PC-9 (cell line): ENCODE results near the gene METTL22. TPM values are rescaled to one million over a fixed set of nuclear protein-coding genes. Genes with fewer than 3 reads are reported as not detected.

Experiments used
- BruUV-seq: library from RNA; stranded (reverse); fragments of 400-500 nt; replicated peaks from 2 replicates; lab custom pipeline; 2021; lab: Mats Ljungman, UMichigan
- CTCF ChIA-PET: fragments of 300-600 bp; sonication (Branson Sonifier 250); formaldehyde crosslinking; loops from one replicate; lab custom pipeline; 2022; ENCODE audit warnings: antibody characterized with exemption; lab: Charles Lee
- POLR2A ChIA-PET: fragments of 300-600 bp; sonication (Branson Sonifier 250); formaldehyde crosslinking; loops from one replicate; lab custom pipeline; 2022; ENCODE audit warnings: antibody characterized with exemption; ENCODE audit not compliant: unreplicated experiment; lab: Charles Lee
- DNase-seq, 2 experiments: peaks; one replicate each; pipeline versions ENCODE4 v3.0.0 to v3.0.0-alpha.2; 2015 to 2022; ENCODE audit warnings: mixed read lengths in 1 of 2
- H2AFZ ChIP-seq: fragments of 200-600 bp; sonication (generic); 2 replicates; pipeline ENCODE4 v1.8.1; 2017; ENCODE audit warnings: antibody characterized with exemption
- H3F3A ChIP-seq: fragments of 200-600 bp; sonication (generic); 2 replicates; pipeline ENCODE4 v1.8.1; 2017; ENCODE audit warnings: antibody characterized with exemption, mild to moderate bottlenecking, low read depth; ENCODE audit not compliant: insufficient read depth
- H3K27ac ChIP-seq: fragments of 200-600 bp; sonication (generic); 2 replicates; pipeline ENCODE4 v1.6.1; 2016; ENCODE audit warnings: mixed run types
- H3K27me3 ChIP-seq: fragments of 200-600 bp; sonication (generic); 2 replicates; pipeline ENCODE4 v1.6.1; 2016; ENCODE audit warnings: low read depth, mixed run types; ENCODE audit not compliant: insufficient read depth
- H3K36me3 ChIP-seq: fragments of 200-600 bp; sonication (generic); 2 replicates; pipeline ENCODE4 v1.6.1; 2016; ENCODE audit warnings: low read depth, mixed run types
- H3K4me1 ChIP-seq: fragments of 200-600 bp; sonication (generic); replicated peaks from 2 replicates; pipeline ENCODE4 v1.6.1; 2016; ENCODE audit warnings: mixed run types; ENCODE audit not compliant: insufficient read depth
- H3K4me2 ChIP-seq: fragments of 200-600 bp; sonication (generic); 2 replicates; pipeline ENCODE4 v1.6.1; 2017; ENCODE audit warnings: mixed run types
- H3K4me3 ChIP-seq: fragments of 200-600 bp; sonication (generic); 2 replicates; pipeline ENCODE4 v1.6.1; 2016; ENCODE audit warnings: mixed run types
- H3K79me2 ChIP-seq: fragments of 200-600 bp; sonication (generic); 2 replicates; pipeline ENCODE4 v1.6.1; 2017; ENCODE audit warnings: low read depth, mixed run types
- H3K9me2 ChIP-seq: fragments of 200-600 bp; sonication (generic); 2 replicates; pipeline ENCODE4 v1.8.1; 2017; ENCODE audit warnings: mild to moderate bottlenecking; ENCODE audit not compliant: insufficient read depth
- H3K9me3 ChIP-seq: fragments of 200-600 bp; sonication (generic); 2 replicates; pipeline ENCODE4 v1.8.1; 2016; ENCODE audit warnings: low read depth; ENCODE audit not compliant: insufficient read depth
- H4K20me1 ChIP-seq: fragments of 200-600 bp; sonication (generic); 2 replicates; pipeline ENCODE4 v1.8.1; 2017; ENCODE audit not compliant: insufficient read depth
- EZH2 ChIP-seq: fragments of 200-600 bp; sonication (generic); IDR thresholded peaks from 2 replicates; pipeline ENCODE4 v1.8.0; 2017; ENCODE audit warnings: antibody characterized with exemption, low read depth
- intact Hi-C: fragments of 100-400 bp; cut with micrococcal nuclease; formaldehyde crosslinking; loops from one replicate; pipeline ENCODE4 v1.10.0; 2022; ENCODE audit not compliant: unreplicated experiment
- total RNA-seq: library from RNA; stranded (reverse); gene quantifications from 2 replicates; pipeline ENCODE4 v1.2.3, GENCODE V29; 2021
- TF ChIP-seq, protein P1 (sequence below): fragments of 200-600 bp; sonication (generic); conservative IDR thresholded peaks from 2 replicates; pipeline ENCODE4 v1.6.1; 2017; ENCODE audit warnings: mixed run types, antibody characterized with exemption, mild to moderate bottlenecking, moderate library complexity

The METTL22 gene
- total RNA-seq, 1 experiment from 2014 or later = 62.2 TPM

- H3K27ac ChIP-seq = peak overlapping the region; percentile 76
- intact Hi-C loops = loop anchor here (5.0 kb wide), 1 partner anchor 205 kb away; the partner anchor contains the start of gene LITAFD
- H3K4me2 ChIP-seq = peak overlapping the region; percentile 55
- H3K27me3 ChIP-seq = no peaks in the 10 kb centered on the region
- no peaks in the 10 kb centered on the region for H3K36me3 ChIP-seq
- no peaks in the 10 kb centered on the region for H3K9me3 ChIP-seq
- no peaks in the 10 kb centered on the region for H3K9me2 ChIP-seq
- no peak overlapping the region for H2AFZ ChIP-seq
- CTCF ChIA-PET = interaction anchor here (0.6 kb wide), 2 partner anchors 450 to 1825 kb away, joined by 3 read pairs; no protein-coding TSS in a partner anchor
- H3K4me3 ChIP-seq = no peak overlapping the region
- peak; percentile 33 to 74 for DNase-seq
- H3K79me2 ChIP-seq = no peaks in the 10 kb centered on the region
- no peaks in the 10 kb centered on the region for H4K20me1 ChIP-seq
- BruUV-seq = no TSS peak
- H3F3A ChIP-seq = peaks cover 34% of the 10 kb centered on the region
- TF ChIP-seq, protein P1, sequence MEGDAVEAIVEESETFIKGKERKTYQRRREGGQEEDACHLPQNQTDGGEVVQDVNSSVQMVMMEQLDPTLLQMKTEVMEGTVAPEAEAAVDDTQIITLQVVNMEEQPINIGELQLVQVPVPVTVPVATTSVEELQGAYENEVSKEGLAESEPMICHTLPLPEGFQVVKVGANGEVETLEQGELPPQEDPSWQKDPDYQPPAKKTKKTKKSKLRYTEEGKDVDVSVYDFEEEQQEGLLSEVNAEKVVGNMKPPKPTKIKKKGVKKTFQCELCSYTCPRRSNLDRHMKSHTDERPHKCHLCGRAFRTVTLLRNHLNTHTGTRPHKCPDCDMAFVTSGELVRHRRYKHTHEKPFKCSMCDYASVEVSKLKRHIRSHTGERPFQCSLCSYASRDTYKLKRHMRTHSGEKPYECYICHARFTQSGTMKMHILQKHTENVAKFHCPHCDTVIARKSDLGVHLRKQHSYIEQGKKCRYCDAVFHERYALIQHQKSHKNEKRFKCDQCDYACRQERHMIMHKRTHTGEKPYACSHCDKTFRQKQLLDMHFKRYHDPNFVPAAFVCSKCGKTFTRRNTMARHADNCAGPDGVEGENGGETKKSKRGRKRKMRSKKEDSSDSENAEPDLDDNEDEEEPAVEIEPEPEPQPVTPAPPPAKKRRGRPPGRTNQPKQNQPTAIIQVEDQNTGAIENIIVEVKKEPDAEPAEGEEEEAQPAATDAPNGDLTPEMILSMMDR = no peak
- no peak for TF ChIP-seq EZH2
- peaks cover 64% of the 10 kb centered on the region for H3K4me1 ChIP-seq
- POLR2A ChIA-PET = interaction anchor here (0.5 kb wide), 1 partner anchor 424 kb away, joined by 8 read pairs; no protein-coding TSS in a partner anchor
These were observed 56.0 kb downstream of the METTL22 start for GRCh38 chr16:8677481-8677880.

GRCh38 chr16:8678068-8678927, 56.8 kb downstream of the METTL22 start:
- H3K9me3 ChIP-seq = no peaks in the 10 kb centered on the region
- no peaks in the 10 kb centered on the region for H3K9me2 ChIP-seq
- intact Hi-C loops = loop anchor here (1.0 to 5.0 kb wide), 3 partner anchors 98 to 204 kb away; partner anchors contain the start of genes LITAFD, PMM2 and TMEM186
- peaks cover 34% of the 10 kb centered on the region for H3F3A ChIP-seq
- H3K4me3 ChIP-seq = peak overlapping the region; percentile 0; the same call in 1 of the 2 replicates
- ChIA-PET CTCF (interaction anchor here (0.6 kb wide), 2 partner anchors 449 to 1825 kb away, joined by 3 read pairs; no protein-coding TSS in a partner anchor), POLR2A (interaction anchor here (0.5 to 0.7 kb wide), 4 partner anchors 56 to 424 kb away, joined by 3 to 8 read pairs (median 4); no protein-coding TSS in a partner anchor)
- peak overlapping the region; percentile 88 for H3K27ac ChIP-seq
- peak; percentile 53 to 96 for DNase-seq
- TF ChIP-seq, protein P1 = no peak
- TF ChIP-seq EZH2 = no peak
- no peaks in the 10 kb centered on the region for H3K79me2 ChIP-seq
- H3K4me2 ChIP-seq = peak overlapping the region; percentile 55
- no peaks in the 10 kb centered on the region for H4K20me1 ChIP-seq
- H3K4me1 ChIP-seq = peaks cover 64% of the 10 kb centered on the region
- H3K36me3 ChIP-seq = no peaks in the 10 kb centered on the region
- H3K27me3 ChIP-seq = no peaks in the 10 kb centered on the region
- no TSS peak for BruUV-seq
- no peak overlapping the region for H2AFZ ChIP-seq

GRCh38 chr16:8679151-8679550, 57.7 kb downstream of the METTL22 start:
- peak overlapping the region; percentile 55 for H3K4me2 ChIP-seq

More at GRCh38 chr16:8679151-8679550, 57.7 kb downstream of the METTL22 start:
- no peaks in the 10 kb centered on the region for H3K9me3 ChIP-seq
- ChIA-PET POLR2A (interaction anchor here (0.5 to 0.6 kb wide), 3 partner anchors 57 to 130 kb away, joined by 3 to 5 read pairs (median 3); no protein-coding TSS in a partner anchor), CTCF (interaction anchor here (0.6 kb wide), 1 partner anchor 394 kb away, joined by 7 read pairs; no protein-coding TSS in a partner anchor)
- H3K79me2 ChIP-seq = no peaks in the 10 kb centered on the region
- peak overlapping the region; percentile 88 for H3K27ac ChIP-seq
- peaks cover 64% of the 10 kb centered on the region for H3K4me1 ChIP-seq
- H3K4me3 ChIP-seq = no peak overlapping the region
- DNase-seq = peak; percentile 50 to 77
- no peak overlapping the region for H2AFZ ChIP-seq
- TF ChIP-seq, protein P1 = no peak
- no peak for TF ChIP-seq EZH2
- intact Hi-C loops = loop anchor here (2.0 to 5.0 kb wide), 2 partner anchors 118 to 203 kb away; partner anchors contain the start of genes LITAFD, PMM2 and TMEM186
- H3K36me3 ChIP-seq = no peaks in the 10 kb centered on the region
- H3K27me3 ChIP-seq = no peaks in the 10 kb centered on the region
- no TSS peak for BruUV-seq
- no peaks in the 10 kb centered on the region for H4K20me1 ChIP-seq
- H3K9me2 ChIP-seq = no peaks in the 10 kb centered on the region
- peaks cover 34% of the 10 kb centered on the region for H3F3A ChIP-seq
